Endothelial cell of umbilical vein (primary cell): ENCODE measurements around the gene WDR4. TPM values are rescaled to one million over a fixed set of nuclear protein-coding genes. Genes with fewer than 3 reads are reported as not detected.

Experiments used
- BruUV-seq: library from RNA; stranded (reverse); fragments of 400-500 nt; replicated peaks from 2 replicates; lab custom pipeline; 2021; lab: Mats Ljungman, UMichigan
- CTCF ChIA-PET: fragments of 300-600, 350-600 bp; sonication (Branson Sonifier 250); formaldehyde crosslinking; loops from one replicate; lab custom pipeline; 2021; ENCODE audit warnings: antibody characterized with exemption, inconsistent platforms; lab: Charles Lee
- POLR2A ChIA-PET: fragments of 300-600, 350-600 bp; sonication (Branson Sonifier 250); formaldehyde crosslinking; loops from one replicate; lab custom pipeline; 2021; ENCODE audit warnings: antibody characterized with exemption, inconsistent platforms; lab: Charles Lee
- DNase-seq: peaks from one replicate; pipeline ENCODE4 v3.0.0-alpha.2; 2011; ENCODE audit warnings: low read depth, low spot score
- FAIRE-seq: peaks from 2 replicates; lab custom pipeline; 2011; peaks lifted over from hg19 to GRCh38; lab: Jason Lieb, UNC
- H2AFZ ChIP-seq: 2 replicates; pipeline ENCODE4 v1.6.0; 2012; ENCODE audit warnings: low read depth, low read length, control low read depth, inconsistent platforms
- H3K27ac ChIP-seq: 2 replicates; pipeline ENCODE4 v1.5.1; 2011; ENCODE audit warnings: low read depth, mild to moderate bottlenecking, control low read depth, low read length, moderate library complexity; ENCODE audit not compliant: insufficient read depth
- H3K27me3 ChIP-seq, 2 experiments: 2 replicates each; pipeline versions ENCODE4 v1.6.0 to v1.6.1; 2011; ENCODE audit warnings: low read length in 2 of 2, mixed read lengths in 1 of 2; ENCODE audit not compliant: control insufficient read depth in 2 of 2, insufficient read depth in 2 of 2
- H3K36me3 ChIP-seq, 2 experiments: 2 replicates in 1 of 2; 3 replicates in 1 of 2; pipeline ENCODE4 v1.5.1; 2011; ENCODE audit warnings: low read length in 2 of 2, mild to moderate bottlenecking in 1 of 2, moderate library complexity in 1 of 2; ENCODE audit not compliant: control insufficient read depth in 2 of 2, insufficient read depth in 2 of 2; ENCODE audit errors: extremely low read depth in 1 of 2
- H3K4me1 ChIP-seq: 3 replicates; pipeline ENCODE4 v1.5.1; 2011; ENCODE audit warnings: mild to moderate bottlenecking, low read length; ENCODE audit not compliant: control insufficient read depth, insufficient read depth; ENCODE audit errors: extremely low read depth
- H3K4me2 ChIP-seq: 2 replicates; pipeline ENCODE4 v1.6.1; 2011; ENCODE audit warnings: low read length, control low read depth, mixed read lengths; ENCODE audit not compliant: insufficient read depth
- H3K4me3 ChIP-seq, 3 experiments: fragments of 200-600 bp in 1 of 3; sonication (generic), shearing (Covaris generic) in 1 of 3; replicated peaks in 1 of 3; 2 replicates each; pipeline ENCODE4 v1.5.1; 2011 to 2016; ENCODE audit warnings: control low read depth in 3 of 3, low read length in 3 of 3, mild to moderate bottlenecking in 2 of 3, inconsistent platforms in 1 of 3, low read depth in 1 of 3, moderate library complexity in 1 of 3; ENCODE audit not compliant: insufficient read depth in 1 of 3
- H3K79me2 ChIP-seq: 2 replicates; pipeline ENCODE4 v1.6.0; 2012; ENCODE audit warnings: low read length, inconsistent platforms; ENCODE audit not compliant: control insufficient read depth, insufficient read depth
- H3K9ac ChIP-seq: replicated peaks from 2 replicates; pipeline ENCODE3; 2011; ENCODE audit warnings: low read length, control low read depth; ENCODE audit not compliant: insufficient read depth; ENCODE audit errors: extremely low read depth
- H3K9me1 ChIP-seq: replicated peaks from 3 replicates; pipeline ENCODE4 v1.6.0; 2011; ENCODE audit warnings: mild to moderate bottlenecking, low read length; ENCODE audit not compliant: control insufficient read depth, insufficient read depth; ENCODE audit errors: extremely low read depth
- H3K9me3 ChIP-seq: replicated peaks from 2 replicates; pipeline ENCODE4 v1.5.1; 2012; ENCODE audit warnings: low read length, inconsistent platforms; ENCODE audit not compliant: control insufficient read depth, insufficient read depth
- H4K20me1 ChIP-seq: replicated peaks from 2 replicates; pipeline ENCODE3; 2011; ENCODE audit warnings: mild to moderate bottlenecking, low read length; ENCODE audit not compliant: control insufficient read depth, insufficient read depth; ENCODE audit errors: extremely low read depth
- EZH2 ChIP-seq: IDR thresholded peaks from 2 replicates; pipeline ENCODE4 v1.6.1; 2012; ENCODE audit warnings: borderline replicate concordance, low read depth, mild to moderate bottlenecking, moderate library complexity, low read length, inconsistent platforms; ENCODE audit not compliant: severe bottlenecking
- FOS ChIP-seq: IDR thresholded peaks from 2 replicates; pipeline ENCODE4 v1.6.1; 2011; ENCODE audit warnings: mild to moderate bottlenecking, low read length, moderate library complexity, borderline replicate concordance; ENCODE audit not compliant: insufficient read depth
- GATA2 ChIP-seq: IDR thresholded peaks from 2 replicates; pipeline ENCODE4 v1.7.0; 2011; ENCODE audit warnings: low read depth, mild to moderate bottlenecking, moderate library complexity, mixed read lengths, low read length; ENCODE audit not compliant: insufficient read length, insufficient read depth
- JUN ChIP-seq: IDR thresholded peaks from 2 replicates; pipeline ENCODE4 v1.6.1; 2011; ENCODE audit warnings: borderline replicate concordance, low read depth; ENCODE audit not compliant: insufficient read length, insufficient read depth
- POLR2A ChIP-seq: IDR thresholded peaks from 2 replicates; pipeline ENCODE4 v1.6.1; 2012; ENCODE audit warnings: low read depth, mild to moderate bottlenecking, control low read depth, low read length
- POLR2AphosphoS5 ChIP-seq: IDR thresholded peaks from 2 replicates; pipeline ENCODE4 v1.6.1; 2012; ENCODE audit warnings: low read depth, mild to moderate bottlenecking, control low read depth, low read length, moderate library complexity; ENCODE audit not compliant: insufficient read depth
- dilution Hi-C: fragments of 300-500 bp; cut with MboI; formaldehyde crosslinking; loops from one replicate; pipeline ENCODE4 v1.15.0; 2019; ENCODE audit warnings: low sequenced_read_pairs; ENCODE audit not compliant: extremely low pct_ligation_motif_present
- intact Hi-C: fragments of 100-400 bp; cut with micrococcal nuclease; formaldehyde crosslinking; loops from one replicate; pipeline ENCODE4 v1.10.0; 2022
- polyA plus RNA-seq, 4 experiments: library from polyadenylated mRNA; depleted of rRNA in 3 of 4; stranded (reverse) in 3 of 4; unstranded in 1 of 4; fragments of >200 nt; gene quantifications; 2 replicates each; pipeline versions ENCODE4 v1.2.1 to v1.2.3, GENCODE V29; 2011 to 2012; ENCODE audit warnings: missing spikeins in 1 of 4
- total RNA-seq: library from RNA; stranded (reverse); gene quantifications from 2 replicates; pipeline ENCODE4 v1.2.3, GENCODE V29; 2021
- TF ChIP-seq, protein P1 (sequence below), 2 donors: IDR thresholded peaks; 1 replicate in 1 of 2; 2 replicates in 1 of 2; pipeline ENCODE4 v1.5.1; 2011; ENCODE audit warnings: low read length in 2 of 2, mild to moderate bottlenecking in 2 of 2, moderate library complexity in 2 of 2, control low read depth in 1 of 2, inconsistent platforms in 1 of 2, low read depth in 1 of 2; ENCODE audit not compliant: insufficient read depth in 1 of 2; ENCODE audit errors: extremely low read depth in 1 of 2

Gene WDR4
- total and polyA plus RNA-seq, 2 donors (not counting 3 experiments of a cell fraction or from before 2014, with no cell fraction given): 24.5 to 40.0 TPM

DNA sequence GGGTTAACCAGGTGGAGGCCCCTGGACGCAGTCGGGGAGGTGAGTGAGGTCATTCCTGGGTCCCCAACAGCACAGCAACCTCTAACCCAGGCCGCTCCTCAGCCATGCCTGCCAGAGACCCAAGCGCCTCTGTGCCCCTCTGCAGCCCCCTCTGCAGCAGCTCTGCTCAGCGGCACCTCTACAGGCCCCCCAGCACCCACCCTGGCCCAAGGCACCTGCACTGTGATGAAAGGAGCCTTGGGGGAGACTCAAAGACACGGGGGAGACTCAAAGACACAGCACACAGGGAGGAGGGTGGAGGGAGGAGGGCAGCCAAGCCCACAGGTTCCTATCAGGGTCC lies 19.5 kb downstream of the WDR4 start:
- Histone ChIP-seq H3K4me2 (no peak overlapping the region), H3K27ac (no peak overlapping the region), H3K36me3 (peaks cover 13 to 43% of the 10 kb centered on the region in 2 experiments), H4K20me1 (no peaks in the 10 kb centered on the region), H3K9me1 (no peaks in the 10 kb centered on the region), H3K9ac (no peak overlapping the region), H2AFZ (no peak overlapping the region), H3K9me3 (no peaks in the 10 kb centered on the region), H3K27me3 (no peaks in the 10 kb centered on the region), H3K4me1 (peaks cover 16% of the 10 kb centered on the region), H3K4me3 (no peak overlapping the region), H3K79me2 (peaks cover 56% of the 10 kb centered on the region)
- no peak for TF ChIP-seq EZH2
- no peak for TF ChIP-seq JUN
- TF ChIP-seq POLR2A: no peak
- TF ChIP-seq GATA2: no peak
- TF ChIP-seq FOS: no peak
- no peak for TF ChIP-seq POLR2AphosphoS5
- TF ChIP-seq, protein P1, sequence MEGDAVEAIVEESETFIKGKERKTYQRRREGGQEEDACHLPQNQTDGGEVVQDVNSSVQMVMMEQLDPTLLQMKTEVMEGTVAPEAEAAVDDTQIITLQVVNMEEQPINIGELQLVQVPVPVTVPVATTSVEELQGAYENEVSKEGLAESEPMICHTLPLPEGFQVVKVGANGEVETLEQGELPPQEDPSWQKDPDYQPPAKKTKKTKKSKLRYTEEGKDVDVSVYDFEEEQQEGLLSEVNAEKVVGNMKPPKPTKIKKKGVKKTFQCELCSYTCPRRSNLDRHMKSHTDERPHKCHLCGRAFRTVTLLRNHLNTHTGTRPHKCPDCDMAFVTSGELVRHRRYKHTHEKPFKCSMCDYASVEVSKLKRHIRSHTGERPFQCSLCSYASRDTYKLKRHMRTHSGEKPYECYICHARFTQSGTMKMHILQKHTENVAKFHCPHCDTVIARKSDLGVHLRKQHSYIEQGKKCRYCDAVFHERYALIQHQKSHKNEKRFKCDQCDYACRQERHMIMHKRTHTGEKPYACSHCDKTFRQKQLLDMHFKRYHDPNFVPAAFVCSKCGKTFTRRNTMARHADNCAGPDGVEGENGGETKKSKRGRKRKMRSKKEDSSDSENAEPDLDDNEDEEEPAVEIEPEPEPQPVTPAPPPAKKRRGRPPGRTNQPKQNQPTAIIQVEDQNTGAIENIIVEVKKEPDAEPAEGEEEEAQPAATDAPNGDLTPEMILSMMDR (IDR thresholded peaks at IDR 0.05; ENCODE audit: extremely low read depth in 1 of 2, insufficient read depth in 1 of 2, low read depth in 1 of 2, low read length in 2 of 2): no peak
- POLR2A ChIA-PET: no interaction called here
- FAIRE-seq (no peak), DNase-seq (no peak)
- intact Hi-C loops (no loop called here), dilution Hi-C loops (no loop called here)
- CTCF ChIA-PET: no interaction called here
- no TSS peak for BruUV-seq
